Mesothelial cell of epicardium (in vitro differentiated cells): ENCODE data around the gene RSU1. TPM values are rescaled to one million over a fixed set of nuclear protein-coding genes. Genes with fewer than 3 reads are reported as not detected.

Source experiments
- DNase-seq, 2 experiments: peaks; one replicate each; pipeline ENCODE4 v3.0.0; 2021; ENCODE audit warnings: low spot score in 2 of 2; ENCODE audit not compliant: unreplicated experiment in 2 of 2
- H3K27ac Mint-ChIP-seq: 2 replicates; pipeline ENCODE4 v1.8.0; 2021; ENCODE audit warnings: mixed read lengths
- H3K27me3 Mint-ChIP-seq: 2 replicates; pipeline ENCODE4 v1.8.0; 2021; ENCODE audit warnings: low read depth, mixed read lengths
- H3K36me3 Mint-ChIP-seq: 2 replicates; pipeline ENCODE4 v1.8.0; 2021; ENCODE audit warnings: mixed read lengths
- H3K4me1 Mint-ChIP-seq: 2 replicates; pipeline ENCODE4 v1.8.0; 2021; ENCODE audit warnings: mixed read lengths
- H3K4me3 Mint-ChIP-seq: 2 replicates; pipeline ENCODE4 v1.8.0; 2021; ENCODE audit warnings: mild to moderate bottlenecking, moderate library complexity, mixed read lengths
- H3K9me3 Mint-ChIP-seq: 2 replicates; pipeline ENCODE4 v1.8.0; 2021; ENCODE audit warnings: mixed read lengths
- CTCF ChIP-seq: fragments of 200-600 bp; sonication (generic); IDR thresholded peaks from one replicate; pipeline ENCODE4 v1.5.0; 2021; ENCODE audit warnings: antibody characterized with exemption; ENCODE audit not compliant: unreplicated experiment
- total RNA-seq: library from RNA; stranded (reverse); gene quantifications from 3 replicates; pipeline ENCODE4 v1.2.1, GENCODE V29; 2021

Gene RSU1
- total RNA-seq, 1 donor from 2014 or later, result 36.2 TPM

DNA sequence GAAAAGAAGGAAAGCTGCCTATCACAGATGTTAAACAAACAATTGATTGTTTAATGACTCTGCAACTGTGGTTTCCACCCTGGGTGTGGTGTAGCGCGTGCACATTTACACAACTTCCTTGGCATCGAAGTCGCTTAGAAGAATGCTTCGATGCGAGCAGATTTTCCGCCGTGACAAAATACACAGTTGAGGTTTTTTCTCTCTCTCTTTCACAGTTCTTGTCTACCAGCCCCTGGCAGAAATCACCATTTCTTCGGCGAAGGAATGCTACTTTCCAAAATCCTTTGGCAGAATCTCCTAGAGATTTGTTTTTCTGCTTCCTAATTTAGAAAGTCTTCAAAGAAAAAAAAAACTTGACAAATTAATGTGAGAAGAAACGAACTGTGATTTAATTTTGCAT, 224.8 kb downstream of the RSU1 start:
- Mint-ChIP-seq H3K27me3 (no peaks in the 10 kb centered on the region), H3K4me1 (no peaks in the 10 kb centered on the region), H3K36me3 (peaks cover 1% of the 10 kb centered on the region), H3K9me3 (no peaks in the 10 kb centered on the region), H3K27ac (no peak overlapping the region), H3K4me3 (no peak overlapping the region)
- DNase-seq, result no peak
- TF ChIP-seq CTCF, result no peak

GRCh38 chr10:16586358-16587138, 230.7 kb downstream of the RSU1 start:
- H3K4me1 Mint-ChIP-seq, result no peaks in the 10 kb centered on the region
- H3K4me3 Mint-ChIP-seq, result no peak overlapping the region
- H3K36me3 Mint-ChIP-seq, result no peaks in the 10 kb centered on the region
- no peak overlapping the region for H3K27ac Mint-ChIP-seq
- H3K9me3 Mint-ChIP-seq, result no peaks in the 10 kb centered on the region
- H3K27me3 Mint-ChIP-seq, result peaks cover 1% of the 10 kb centered on the region
- DNase-seq, result no peak
- TF ChIP-seq CTCF, result no peak

DNA sequence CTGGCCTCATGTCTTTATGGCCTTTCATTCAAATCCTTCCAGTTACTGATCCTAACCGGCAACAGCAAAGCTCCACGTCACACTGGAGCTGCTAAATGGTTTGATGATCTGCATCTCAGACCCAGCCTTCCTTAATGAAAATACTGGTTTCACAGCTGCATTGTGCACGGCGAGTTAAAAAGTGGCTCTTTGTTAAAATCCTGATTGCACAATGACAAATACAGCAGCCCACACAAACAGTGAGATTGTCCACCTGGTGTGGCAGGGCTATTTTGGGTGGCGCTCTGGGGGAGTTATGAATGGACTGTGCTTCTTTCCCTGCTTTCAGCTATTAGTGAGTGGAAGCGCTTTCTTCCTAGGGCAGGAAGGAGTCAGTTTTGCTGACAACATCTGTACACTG, 232.1 kb downstream of the RSU1 start:
- peaks cover 14% of the 10 kb centered on the region for H3K27me3 Mint-ChIP-seq
- no peak for DNase-seq
- H3K4me3 Mint-ChIP-seq, result no peak overlapping the region
- no peak overlapping the region for H3K27ac Mint-ChIP-seq
- no peaks in the 10 kb centered on the region for H3K9me3 Mint-ChIP-seq
- no peaks in the 10 kb centered on the region for H3K36me3 Mint-ChIP-seq
- TF ChIP-seq CTCF, result no peak
- no peaks in the 10 kb centered on the region for H3K4me1 Mint-ChIP-seq

DNA sequence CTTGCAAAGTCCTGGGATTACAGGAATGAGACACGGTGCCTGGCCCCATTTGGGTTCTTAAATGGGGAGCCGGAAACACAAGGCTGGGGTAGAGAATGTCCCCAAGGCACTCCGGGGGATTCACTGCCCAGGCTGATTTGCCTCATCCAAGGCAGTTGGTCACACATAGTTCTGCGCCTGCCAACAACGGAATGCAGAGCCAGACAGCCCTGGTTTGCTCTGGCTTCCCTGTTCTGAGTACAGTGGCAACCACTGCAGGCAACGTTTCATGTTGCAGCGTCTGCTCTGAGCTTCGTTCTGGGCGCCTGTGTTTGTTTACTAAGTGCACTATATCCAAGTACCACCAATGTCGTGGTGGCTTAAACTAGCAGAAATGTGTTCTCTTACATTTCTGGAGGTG, 233.8 kb downstream of the RSU1 start:
- no peak for TF ChIP-seq CTCF
- H3K9me3 Mint-ChIP-seq, result no peaks in the 10 kb centered on the region
- no peak for DNase-seq
- no peaks in the 10 kb centered on the region for H3K36me3 Mint-ChIP-seq
- H3K4me1 Mint-ChIP-seq, result no peaks in the 10 kb centered on the region
- H3K27ac Mint-ChIP-seq, result no peak overlapping the region
- no peak overlapping the region for H3K4me3 Mint-ChIP-seq
- peaks cover 28% of the 10 kb centered on the region for H3K27me3 Mint-ChIP-seq

DNA sequence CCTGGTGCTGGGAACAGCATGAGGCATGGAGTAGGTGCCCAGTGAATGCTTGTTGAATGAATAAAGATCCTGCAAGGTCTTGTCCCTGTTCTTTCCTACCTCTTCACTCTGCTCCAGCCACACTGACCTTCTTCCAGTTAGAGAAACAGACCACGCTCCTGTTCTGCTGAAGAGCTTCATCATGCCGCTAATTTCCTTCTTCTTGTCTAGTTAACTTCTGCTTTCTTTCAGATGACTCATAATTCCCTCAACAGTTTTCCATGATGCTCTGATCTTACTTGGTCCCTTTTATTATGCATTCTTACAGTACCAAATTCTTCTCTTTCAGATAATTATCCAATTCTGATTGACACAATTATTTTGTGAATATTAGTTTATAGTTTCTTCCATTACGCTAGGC, 236.0 kb downstream of the RSU1 start:
- peaks cover 45% of the 10 kb centered on the region for H3K27me3 Mint-ChIP-seq
- no peak overlapping the region for H3K4me3 Mint-ChIP-seq
- no peaks in the 10 kb centered on the region for H3K36me3 Mint-ChIP-seq
- DNase-seq, result no peak
- H3K27ac Mint-ChIP-seq, result no peak overlapping the region
- no peaks in the 10 kb centered on the region for H3K4me1 Mint-ChIP-seq
- no peaks in the 10 kb centered on the region for H3K9me3 Mint-ChIP-seq
- no peak for TF ChIP-seq CTCF
